ENCODE data around the gene LARGE1. TPM values are rescaled to one million over a fixed set of nuclear protein-coding genes. Genes with fewer than 3 reads are reported as not detected.

Gene LARGE1
- total and polyA plus RNA-seq, 2 of the 8 experiments (the other 6 are each of a cell fraction or from before 2014, with no cell fraction given) = 43.7 to 83.0 TPM

DNA sequence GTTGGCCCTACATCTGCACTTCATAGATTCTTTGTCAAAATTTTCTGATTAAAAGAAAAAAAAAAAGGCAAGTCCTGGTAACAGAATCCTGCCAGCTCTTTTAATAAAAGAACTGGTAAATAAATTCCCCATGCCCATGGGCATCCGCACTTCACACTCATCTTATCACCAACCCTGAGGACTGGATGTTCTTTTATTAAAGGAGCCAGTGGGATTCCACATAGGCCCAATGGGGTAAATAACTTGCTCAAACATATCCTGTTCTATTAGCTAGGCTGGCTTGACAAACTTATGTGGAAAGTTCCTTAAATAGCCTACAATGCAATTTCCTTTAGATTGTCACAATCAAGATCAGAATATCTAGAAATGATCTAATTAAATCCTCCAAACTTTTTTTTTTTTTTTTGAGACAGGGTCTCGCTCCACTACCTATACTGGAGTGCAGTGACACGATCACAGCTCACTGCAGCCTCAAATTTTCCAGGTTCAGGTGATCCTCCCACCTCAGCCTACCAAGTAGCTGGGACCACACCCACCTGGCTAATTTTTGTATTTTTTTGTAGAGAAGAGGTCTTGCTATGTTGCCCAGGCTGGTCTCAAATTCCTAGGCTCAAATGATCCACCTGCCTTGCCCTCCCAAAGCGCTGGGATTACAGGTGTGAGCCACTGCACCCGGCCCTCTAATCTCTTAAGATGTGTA lies 380.9 kb downstream of the LARGE1 start:
- POLR2A ChIA-PET (ENCODE audit: partially characterized antibody) = interaction anchor here (1.0 kb wide), 1 partner anchor 13 kb away, joined by 3 read pairs; no protein-coding TSS in a partner anchor
- FAIRE-seq = no peak

More for the DNA sequence above, 380.9 kb downstream of the LARGE1 start:
- Histone ChIP-seq H2BK15ac (ENCODE audit: low read length) (no peak overlapping the region), H3K79me2 (ENCODE audit: control insufficient read depth in 1 of 2, insufficient read depth in 2 of 2, low read length in 2 of 2) (peaks cover 0 to 8% of the 10 kb centered on the region in 2 experiments; a peak in 1 of 4 replicates), H3K14ac (ENCODE audit: insufficient read length) (no peak overlapping the region), H3K4me1 (replicated peaks in 1 of 4; ENCODE audit: control insufficient read depth in 3 of 4, insufficient read depth in 4 of 4, low read length in 3 of 4) (no peaks in the 10 kb centered on the region), H3K27me3 (replicated peaks in 1 of 4; ENCODE audit: control insufficient read depth in 3 of 4, extremely low read depth in 1 of 4, insufficient read depth in 3 of 4, low read length in 3 of 4) (no peaks in the 10 kb centered on the region), H3K4me3 (ENCODE audit: extremely low read depth in 1 of 4, insufficient read depth in 2 of 4, low read depth in 3 of 4, low read length in 4 of 4) (no peak overlapping the region), H2BK120ac (replicated peaks; ENCODE audit: low read depth, low read length) (no peak overlapping the region), H4K5ac (ENCODE audit: insufficient read length, low read depth, low read length) (no peak overlapping the region), H2BK12ac (ENCODE audit: low read depth, low read length) (no peak overlapping the region), H4K20me1 (replicated peaks in 1 of 2; ENCODE audit: control insufficient read depth in 1 of 2, insufficient read depth in 2 of 2, low read length in 2 of 2) (no peaks in the 10 kb centered on the region), H4K8ac (ENCODE audit: extremely low read depth, insufficient read depth, low read length) (no peak overlapping the region; the same call in 1 of the 2 replicates), H3K23me2 (ENCODE audit: low read depth, low read length) (no peaks in the 10 kb centered on the region), H3K27ac (ENCODE audit: low read depth, low read length) (no peak overlapping the region), H3K9ac (replicated peaks in 1 of 4; ENCODE audit: extremely low read depth in 1 of 4, low read depth in 3 of 4, low read length in 3 of 4) (no peak overlapping the region), H3K23ac (ENCODE audit: insufficient read length) (no peak overlapping the region), H3K4me2 (ENCODE audit: insufficient read depth in 1 of 2, low read depth in 2 of 2, low read length in 2 of 2) (no peak overlapping the region), H2BK5ac (ENCODE audit: low read depth, low read length) (no peak overlapping the region), H3K18ac (ENCODE audit: extremely low read depth, low read length) (no peak overlapping the region), H2AFZ (ENCODE audit: low read length) (no peak overlapping the region), H3K36me3 (ENCODE audit: control insufficient read depth in 2 of 4, insufficient read depth in 4 of 4, low read length in 3 of 4) (no peaks in the 10 kb centered on the region), H3K9me3 (ENCODE audit: insufficient read depth in 2 of 2, low read depth in 1 of 2, low read length in 1 of 2) (no peaks in the 10 kb centered on the region), H3K79me1 (ENCODE audit: low read depth, low read length) (peaks cover 3% of the 10 kb centered on the region; the same call in 1 of the 2 replicates), H3K4ac (replicated peaks; ENCODE audit: insufficient read length, low read depth, low read length) (no peak overlapping the region), H2BK20ac (ENCODE audit: low read length) (no peak overlapping the region), H4K91ac (replicated peaks; ENCODE audit: insufficient read length, low read length) (no peak overlapping the region), H3K56ac (replicated peaks; ENCODE audit: insufficient read length, low read depth, low read length) (no peak overlapping the region), H2AK5ac (ENCODE audit: low read depth, low read length) (no peak overlapping the region)
- no peak for TF ChIP-seq RFX5 (IDR thresholded peaks at IDR 0.05; ENCODE audit: borderline replicate concordance, low read depth, low read length)
- TF ChIP-seq HDAC2 (IDR thresholded peaks at IDR 0.05; ENCODE audit: borderline replicate concordance in 1 of 2, low read depth in 2 of 2, low read length in 2 of 2) = no peak
- TF ChIP-seq KDM4A (IDR thresholded peaks at IDR 0.05; ENCODE audit: low read depth, low read length, severe bottlenecking) = no peak
- no peak for TF ChIP-seq CHD2 (IDR thresholded peaks at IDR 0.05; ENCODE audit: low read length)
- no peak for TF ChIP-seq FOSL1 (IDR thresholded peaks at IDR 0.05; ENCODE audit: insufficient read depth, low read depth, low read length)
- no peak for TF ChIP-seq HDAC6 (IDR thresholded peaks at IDR 0.05; ENCODE audit: low read depth, low read length)
- TF ChIP-seq TAF7 (optimal IDR thresholded peaks at IDR 0.05; ENCODE audit: borderline replicate concordance, low read depth, low read length) = no peak
- no peak for TF ChIP-seq CTBP2 (IDR thresholded peaks at IDR 0.05; ENCODE audit: borderline replicate concordance, insufficient read depth, insufficient read length, low read length)
- TF ChIP-seq CHD1 (IDR thresholded peaks at IDR 0.05; ENCODE audit: low read depth, low read length) = no peak
- CTCF ChIA-PET (ENCODE audit: partially characterized antibody) = interaction anchor here (0.9 to 1.0 kb wide), 2 partner anchors 21 to 38 kb away, joined by 3 read pairs; no protein-coding TSS in a partner anchor
- DNase-seq (ENCODE audit: low read depth in 1 of 2, low spot score in 2 of 2) = no peak
- WGBS, 2 experiments (ENCODE audit: extremely low coverage in 1 of 2, insufficient coverage in 1 of 2, insufficient read length in 1 of 2, insufficient replicate concordance in 2 of 2, low coverage in 1 of 2, low lambda C conversion rate in 2 of 2, missing lambda C conversion rate in 1 of 2) = 91% methylated on average over 5 of the region's 5 CpGs; no CpG with 5 or more reads in 1 of the 2 experiments
